HepG2 (cell line): Measurements from ENCODE around the gene ART5.
"Not testable (repeated sequence)": the region's sequence is repeated elsewhere in the genome, so short reads cannot be mapped to it uniquely, and the experiment has no call there.

ENCODE experiments used
- TEAD2 ChIP-seq: sonication (generic); formaldehyde crosslinking; IDR thresholded peaks from 2 replicates; pipeline ENCODE4 v1.9.0; 2021; ENCODE audit warnings: missing genetic modification reagents
- TF ChIP-seq, protein P1 (sequence below): sonication (generic); formaldehyde crosslinking; IDR thresholded peaks from 2 replicates; pipeline ENCODE4 v1.5.0; 2020; ENCODE audit warnings: mild to moderate bottlenecking, missing genetic modification reagents, moderate library complexity

DNA sequence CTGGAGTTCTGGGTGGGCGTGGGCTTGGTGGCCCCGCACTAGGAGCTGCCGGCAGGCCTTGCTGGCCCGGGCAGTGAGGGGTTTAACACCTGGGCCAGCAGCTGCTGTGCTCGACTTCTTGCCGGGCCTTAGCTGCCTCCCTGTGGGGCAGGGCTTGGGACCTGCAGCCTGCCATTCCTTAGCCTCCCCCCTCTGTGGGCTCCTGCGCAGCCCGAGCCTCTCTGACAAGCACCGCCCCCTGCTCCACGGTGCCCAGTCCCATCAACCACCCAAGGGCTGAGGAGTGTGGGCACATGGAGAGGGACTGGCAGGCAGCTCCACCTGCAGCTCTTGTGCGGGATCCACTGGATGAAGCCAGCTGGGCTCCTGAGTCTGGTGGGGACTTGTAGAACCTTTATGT lies 53.0 kb downstream of the ART5 start:
- TF ChIP-seq TEAD2, result not testable (repeated sequence)
- TF ChIP-seq, protein P1, sequence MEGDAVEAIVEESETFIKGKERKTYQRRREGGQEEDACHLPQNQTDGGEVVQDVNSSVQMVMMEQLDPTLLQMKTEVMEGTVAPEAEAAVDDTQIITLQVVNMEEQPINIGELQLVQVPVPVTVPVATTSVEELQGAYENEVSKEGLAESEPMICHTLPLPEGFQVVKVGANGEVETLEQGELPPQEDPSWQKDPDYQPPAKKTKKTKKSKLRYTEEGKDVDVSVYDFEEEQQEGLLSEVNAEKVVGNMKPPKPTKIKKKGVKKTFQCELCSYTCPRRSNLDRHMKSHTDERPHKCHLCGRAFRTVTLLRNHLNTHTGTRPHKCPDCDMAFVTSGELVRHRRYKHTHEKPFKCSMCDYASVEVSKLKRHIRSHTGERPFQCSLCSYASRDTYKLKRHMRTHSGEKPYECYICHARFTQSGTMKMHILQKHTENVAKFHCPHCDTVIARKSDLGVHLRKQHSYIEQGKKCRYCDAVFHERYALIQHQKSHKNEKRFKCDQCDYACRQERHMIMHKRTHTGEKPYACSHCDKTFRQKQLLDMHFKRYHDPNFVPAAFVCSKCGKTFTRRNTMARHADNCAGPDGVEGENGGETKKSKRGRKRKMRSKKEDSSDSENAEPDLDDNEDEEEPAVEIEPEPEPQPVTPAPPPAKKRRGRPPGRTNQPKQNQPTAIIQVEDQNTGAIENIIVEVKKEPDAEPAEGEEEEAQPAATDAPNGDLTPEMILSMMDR (CRISPR knock-in tag), result not testable (repeated sequence)
